Middle frontal gyrus (tissue), 1 donor: ENCODE data around the gene CACNG6.
"Not testable (repeated sequence)": the region's sequence is repeated elsewhere in the genome, so short reads cannot be mapped to it uniquely, and the experiment has no call there.

ENCODE experiments used
- DNase-seq: peaks from one replicate; pipeline ENCODE4 v3.0.0-alpha.2; 2015; ENCODE audit warnings: low spot score; ENCODE audit errors: extremely low spot score

The CACNG6 gene

DNA sequence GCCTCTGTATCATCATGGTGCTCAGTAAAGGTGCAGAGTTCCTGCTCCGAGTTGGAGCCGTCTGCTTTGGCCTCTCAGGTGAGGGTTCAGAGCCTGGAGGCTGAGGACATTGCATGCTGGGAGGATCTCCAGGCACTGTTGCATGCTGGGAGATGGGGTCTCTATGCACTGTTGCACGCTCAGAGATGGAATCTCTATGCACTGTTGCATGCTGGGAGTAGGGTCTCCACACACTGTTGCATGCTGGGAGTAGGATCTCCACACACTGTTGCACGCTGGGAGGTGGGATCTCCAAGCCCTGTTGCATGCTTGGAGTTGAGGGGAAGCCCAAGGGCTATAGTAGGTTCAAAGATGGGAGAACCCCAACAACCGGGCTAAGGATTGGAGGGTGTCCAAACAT is 8.3 kb downstream of the CACNG6 start:
- no peak for DNase-seq

DNA sequence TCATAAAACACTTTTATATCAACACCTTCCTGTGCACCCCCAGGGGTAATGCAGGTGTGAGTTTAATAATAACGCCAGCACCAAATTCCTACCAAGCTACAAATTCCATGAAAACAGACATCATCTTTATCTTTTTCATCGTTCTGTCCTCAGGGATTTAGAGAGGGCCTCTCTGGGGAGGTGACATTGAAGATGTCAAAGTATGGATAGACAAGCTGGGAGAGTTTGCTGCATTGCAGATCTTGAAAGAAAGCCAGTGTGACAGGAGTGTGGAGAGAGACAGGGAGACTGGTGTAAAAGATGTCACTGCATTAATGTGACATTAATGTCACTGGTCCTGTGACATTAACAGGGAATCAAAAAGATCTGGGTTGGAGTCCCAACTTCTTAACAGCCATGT is 10.1 kb downstream of the CACNG6 start:
- no peak for DNase-seq

DNA sequence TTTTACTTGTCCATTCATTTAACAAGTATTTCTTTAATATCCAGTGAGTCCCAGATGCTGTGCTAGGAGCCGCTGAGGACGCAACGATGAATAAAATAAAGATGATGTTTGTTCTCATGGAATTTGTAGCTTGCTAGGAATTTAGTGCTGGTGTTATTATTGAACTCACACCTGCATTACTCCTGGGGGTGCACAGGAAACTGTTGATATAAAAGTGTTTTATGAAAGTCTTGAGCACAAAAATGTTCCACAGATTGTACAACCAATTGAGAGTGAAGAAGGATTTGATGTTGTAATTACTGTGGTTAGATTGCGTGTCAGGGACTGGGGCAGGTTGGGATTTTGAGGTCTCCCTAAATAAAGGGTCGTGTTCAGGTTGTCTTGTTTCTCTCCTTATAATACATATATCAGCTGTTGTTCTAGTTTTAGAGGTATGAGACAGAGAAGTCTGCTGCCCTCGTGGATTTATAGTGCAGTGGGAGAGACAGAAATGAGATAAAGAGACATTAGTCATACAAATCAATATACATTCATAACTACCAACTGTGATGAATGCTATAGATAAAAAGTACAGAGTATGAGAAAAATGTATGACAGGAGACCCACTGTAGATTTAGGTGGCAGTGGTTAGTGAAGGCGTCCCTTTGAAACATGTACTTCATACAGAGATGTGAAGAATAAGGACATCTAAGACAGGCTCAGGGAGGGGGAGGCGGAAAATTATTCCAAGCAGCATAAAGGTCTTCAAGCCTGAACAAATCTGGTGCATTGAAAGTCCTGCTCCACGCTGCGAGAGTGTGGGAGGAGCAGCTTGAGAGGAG is 11.3 kb downstream of the CACNG6 start:
- no peak for DNase-seq

DNA sequence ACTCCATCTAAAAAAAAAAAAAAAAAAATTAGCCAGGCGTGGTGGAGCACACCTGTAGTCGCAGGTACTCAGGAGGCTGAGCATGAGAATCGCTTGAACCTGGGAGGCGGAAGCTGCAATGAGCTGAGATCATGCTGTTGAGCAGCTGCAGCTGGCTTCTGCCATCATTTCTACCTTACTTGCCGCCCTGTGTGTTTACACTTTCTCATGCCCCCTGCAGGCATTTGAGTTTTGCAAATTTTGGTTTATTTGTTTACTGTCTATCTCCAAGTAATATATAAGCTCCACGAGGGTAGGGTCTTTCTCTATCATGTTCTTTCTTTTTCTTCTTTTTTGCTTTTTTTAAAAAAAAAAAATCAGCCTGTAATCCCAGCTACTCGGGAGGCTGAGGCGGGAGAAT is 18.0 kb downstream of the CACNG6 start:
- DNase-seq = no peak

DNA sequence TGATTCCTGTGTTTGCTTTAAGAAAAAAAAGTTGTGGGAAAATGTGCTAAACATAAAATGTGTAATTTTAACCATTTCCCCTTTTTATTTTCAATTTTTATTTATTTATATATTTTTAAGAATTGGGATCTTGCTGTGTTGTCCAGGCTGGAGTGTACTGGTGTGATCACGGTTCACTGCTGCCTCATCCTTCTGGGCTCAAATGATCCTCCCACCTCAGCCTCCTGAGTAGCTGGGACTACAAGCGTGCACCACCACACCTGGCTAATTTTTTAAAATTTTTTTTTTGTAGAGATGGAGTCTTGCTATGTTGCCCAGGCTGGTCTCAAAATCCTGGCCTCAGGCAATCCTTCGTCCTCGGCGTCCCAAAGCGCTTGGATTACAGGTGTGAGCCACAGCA is 19.0 kb downstream of the CACNG6 start:
- DNase-seq = no peak

DNA sequence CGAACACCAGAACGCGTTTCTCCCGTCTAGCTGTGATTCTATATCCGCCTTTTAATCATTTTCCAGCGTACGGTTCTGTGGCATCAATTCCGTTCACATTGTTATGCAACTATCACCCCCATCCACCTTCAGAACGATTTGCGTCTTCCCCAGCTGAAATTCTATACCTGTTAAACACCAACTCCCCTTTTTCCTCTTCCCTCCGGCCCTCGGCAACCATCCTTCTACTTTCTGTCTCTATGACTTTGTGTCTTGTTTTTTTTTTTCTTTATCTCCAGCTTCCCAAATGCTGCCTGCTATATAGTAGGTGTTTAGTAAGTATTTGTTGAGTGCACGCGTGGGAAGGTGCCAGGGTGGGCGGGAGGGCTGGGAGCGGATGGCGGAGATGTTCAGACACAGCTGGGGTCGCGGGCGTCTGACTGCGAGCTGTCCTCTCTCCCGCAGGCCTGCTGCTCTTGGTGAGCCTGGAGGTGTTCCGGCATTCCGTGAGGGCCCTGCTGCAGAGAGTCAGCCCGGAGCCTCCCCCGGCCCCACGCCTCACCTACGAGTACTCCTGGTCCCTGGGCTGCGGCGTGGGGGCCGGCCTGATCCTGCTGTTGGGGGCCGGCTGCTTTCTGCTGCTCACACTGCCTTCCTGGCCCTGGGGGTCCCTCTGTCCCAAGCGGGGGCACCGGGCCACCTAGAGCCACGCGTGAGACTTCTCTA is 20.2 kb downstream of the CACNG6 start:
- DNase-seq = no peak

DNA sequence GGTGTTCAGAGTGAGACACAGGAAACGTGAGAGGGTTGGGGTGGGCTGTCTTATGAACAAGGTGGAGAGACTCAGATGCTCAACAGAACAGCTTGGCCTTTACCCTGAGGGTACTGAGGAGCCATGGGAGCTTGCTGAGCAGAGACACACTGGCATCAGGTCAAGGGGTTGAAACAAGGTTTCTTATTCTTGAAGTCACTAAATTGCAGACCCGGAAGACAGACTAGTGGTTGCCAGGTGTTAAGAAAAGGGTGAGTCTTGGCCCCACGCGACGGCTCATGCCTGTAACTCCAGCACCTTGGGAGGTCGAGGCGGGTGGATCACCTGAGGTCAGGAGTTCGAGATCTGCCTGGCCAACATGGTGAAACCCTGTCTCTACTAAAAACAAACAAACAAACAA is 22.4 kb downstream of the CACNG6 start:
- no peak for DNase-seq

DNA sequence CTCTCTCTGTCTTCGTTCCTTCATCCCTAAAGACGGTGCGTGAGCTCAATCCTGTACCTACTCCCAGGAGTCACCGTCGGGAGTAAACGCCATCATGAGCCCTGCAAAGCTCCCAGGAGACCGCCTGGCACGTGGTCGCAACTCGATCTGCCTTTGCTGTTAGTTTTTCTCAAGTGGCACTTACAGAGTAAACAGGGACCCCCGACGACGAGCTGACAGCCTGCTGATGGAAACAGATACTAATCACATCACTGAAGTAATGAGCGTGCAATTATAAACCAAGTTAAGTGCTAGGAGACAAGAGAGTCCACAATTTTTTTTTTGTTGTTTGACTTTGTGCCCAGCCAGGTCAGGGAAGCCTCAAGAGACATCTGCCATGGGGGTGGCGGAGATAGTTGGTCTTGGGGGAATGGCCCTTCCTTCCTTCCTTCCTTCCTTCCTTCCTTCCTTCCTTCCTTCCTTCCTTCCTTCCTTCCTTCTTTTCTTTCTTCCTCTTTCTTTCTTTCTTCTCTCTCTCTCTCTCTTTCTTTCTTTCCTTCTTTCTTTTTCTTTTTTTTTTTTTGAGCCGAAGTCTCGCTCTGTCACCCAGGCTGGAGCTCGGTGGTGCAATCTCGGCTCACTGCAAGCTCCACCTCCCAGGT is 23.6 kb downstream of the CACNG6 start:
- DNase-seq = no peak

DNA sequence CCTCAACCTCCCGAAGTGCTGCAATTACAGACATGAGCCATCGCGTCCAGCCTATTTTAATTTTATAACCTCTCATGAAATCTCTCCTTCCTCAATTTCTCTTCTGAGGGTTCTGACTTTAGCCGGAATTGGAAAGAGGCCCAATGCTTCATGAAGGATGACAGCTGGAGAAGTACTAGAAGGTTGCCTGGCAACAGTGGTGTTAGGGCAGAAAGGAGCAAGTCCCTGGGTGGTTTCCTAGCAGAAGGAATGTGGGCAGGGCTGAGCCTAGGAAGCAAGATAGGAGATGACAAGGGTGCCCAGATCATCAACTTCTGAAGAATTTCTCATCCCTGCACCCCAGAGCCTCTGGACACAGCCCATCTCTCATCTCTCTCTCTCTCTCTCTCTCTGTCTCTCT is 25.8 kb downstream of the CACNG6 start:
- DNase-seq = no peak

DNA sequence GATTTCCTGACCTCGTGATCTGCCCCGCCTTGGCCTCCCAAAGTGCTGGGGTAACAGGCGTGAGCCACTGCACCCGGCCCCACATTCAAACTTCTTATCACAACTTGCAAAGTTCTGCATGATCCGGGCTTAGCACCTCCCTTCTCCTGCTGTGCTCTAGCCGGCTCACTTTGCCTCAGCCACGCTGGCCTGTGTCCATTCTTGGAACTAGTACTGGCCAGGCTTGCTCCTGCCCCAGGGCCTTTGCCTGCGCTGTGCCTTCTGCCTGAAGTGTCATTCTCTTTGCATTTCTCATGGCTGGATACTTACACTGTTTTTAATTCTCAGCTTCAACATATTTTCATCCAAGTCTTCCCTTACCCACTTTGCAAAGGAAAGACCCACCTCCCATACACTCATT is 29.9 kb downstream of the CACNG6 start:
- DNase-seq = no peak

DNA sequence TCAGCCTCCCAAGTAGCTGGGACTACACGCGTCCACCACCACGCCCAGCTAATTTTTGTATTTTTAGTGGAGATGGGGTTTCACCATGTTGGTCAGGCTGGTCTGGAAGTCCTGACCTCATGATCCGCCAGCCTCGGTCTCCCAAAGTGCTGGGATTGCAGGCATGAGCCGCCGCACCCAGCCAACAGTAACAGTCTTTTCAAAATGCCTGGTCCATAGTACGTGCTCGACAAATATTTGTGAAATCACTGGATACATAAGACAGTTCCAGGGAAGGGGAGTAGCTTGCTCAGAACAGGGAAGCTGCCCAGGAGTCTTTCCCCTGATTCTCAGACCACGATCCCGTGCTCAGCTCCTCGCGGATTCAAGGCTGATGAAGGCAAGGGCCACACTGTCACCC is 30.5 kb downstream of the CACNG6 start:
- no peak for DNase-seq

DNA sequence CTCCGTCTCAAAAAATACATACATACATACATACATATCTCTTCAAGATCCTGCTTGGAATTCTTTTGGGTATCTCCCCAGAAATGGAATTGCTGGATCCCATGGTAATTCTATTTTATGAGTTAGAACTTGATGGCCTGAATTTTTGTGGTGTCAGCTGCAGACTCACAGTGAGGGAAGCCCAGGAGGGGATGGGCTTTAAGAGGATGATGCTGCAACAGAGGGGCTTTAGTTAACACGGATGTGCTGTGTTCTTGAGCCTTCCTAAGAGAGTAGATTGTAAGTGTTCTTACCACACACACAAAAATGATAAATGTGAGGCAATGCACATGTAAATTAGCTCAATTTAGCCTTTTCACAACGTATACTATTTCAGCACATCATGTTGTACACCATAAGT is 31.8 kb downstream of the CACNG6 start:
- no peak for DNase-seq

DNA sequence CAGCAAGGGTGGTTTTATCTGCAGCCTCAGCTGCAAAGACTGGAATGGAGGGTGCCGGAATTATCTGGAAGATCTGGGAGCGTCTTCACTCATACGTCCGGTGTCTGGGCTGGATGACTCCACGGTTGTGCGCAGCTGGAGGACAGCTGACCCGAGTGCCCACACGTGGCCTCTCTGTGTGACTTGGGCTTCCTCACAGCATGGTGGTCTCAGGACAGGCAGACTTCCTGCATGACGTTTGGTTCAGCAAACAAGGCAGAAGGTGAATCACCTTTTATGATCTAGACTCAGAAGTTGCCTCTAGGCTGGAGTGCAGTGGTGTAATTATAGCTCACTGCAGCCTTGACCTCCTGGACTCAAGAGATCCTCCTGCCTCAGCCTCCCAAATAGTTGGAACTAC is 33.2 kb downstream of the CACNG6 start:
- DNase-seq = no peak

DNA sequence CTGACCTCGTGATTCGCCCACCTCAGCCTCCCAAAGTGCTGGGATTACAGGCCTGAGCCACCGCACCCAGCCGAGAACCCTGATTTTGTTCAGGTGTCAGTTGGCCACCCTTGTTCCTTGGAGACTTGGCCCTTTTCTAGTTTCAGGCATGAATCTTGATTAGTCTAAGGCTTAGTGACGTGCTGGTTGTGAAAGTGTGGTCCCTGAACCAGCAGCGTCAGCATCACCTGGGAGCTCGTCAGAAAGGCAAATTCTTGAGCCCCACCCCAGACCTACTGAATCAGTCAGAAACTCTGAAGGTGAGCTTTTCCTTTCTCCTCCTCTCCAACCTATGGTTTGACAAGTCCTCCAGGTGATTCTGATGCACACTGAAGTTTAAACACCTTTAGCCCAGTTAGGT is 35.2 kb downstream of the CACNG6 start:
- no peak for DNase-seq

DNA sequence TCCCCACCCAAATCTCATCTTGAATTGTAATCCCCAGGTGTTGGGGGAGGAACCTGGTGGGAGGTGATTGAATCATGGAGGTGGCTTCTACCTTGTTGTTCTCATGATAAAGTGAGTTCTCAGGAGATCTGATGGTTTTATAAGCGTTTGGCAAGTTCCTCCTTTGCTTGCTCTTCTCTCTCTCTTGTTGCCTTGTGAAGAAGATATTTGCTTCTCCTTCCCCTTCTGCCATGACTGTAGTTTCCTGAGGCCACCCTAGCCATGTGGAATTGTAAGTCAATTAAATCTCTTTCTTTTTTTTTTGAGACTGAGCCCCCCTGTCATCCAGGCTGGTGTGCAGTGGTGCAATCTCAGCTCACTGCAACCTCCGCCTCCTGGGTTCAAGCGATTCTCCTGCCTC is 37.9 kb downstream of the CACNG6 start:
- DNase-seq = no peak

DNA sequence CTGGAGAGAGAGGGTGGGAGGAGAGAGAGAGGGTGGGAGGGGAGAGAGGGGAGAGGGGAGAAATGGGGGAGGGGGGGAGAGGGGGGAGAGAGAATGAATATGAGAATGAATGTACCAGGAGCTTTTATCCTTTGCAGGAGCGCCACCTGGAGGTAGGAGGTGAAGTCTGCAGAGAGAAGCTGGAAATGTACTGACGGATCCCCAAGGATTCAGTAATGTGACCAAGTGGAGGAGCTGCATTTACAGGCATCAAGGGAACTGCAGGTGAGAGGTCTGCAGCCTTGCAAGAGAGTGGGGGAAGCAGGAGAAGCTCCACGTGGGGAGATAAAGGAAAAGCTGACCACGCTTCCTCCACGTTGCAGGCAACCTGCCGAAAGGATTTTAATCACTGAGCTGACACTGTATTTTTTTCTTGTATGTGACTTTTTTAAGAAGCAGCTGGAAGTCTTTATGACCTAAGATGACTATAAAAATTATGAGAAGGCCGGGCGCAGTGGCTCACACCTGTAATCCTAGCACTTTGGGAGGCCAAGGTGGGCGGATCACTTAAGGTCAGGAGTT is 38.6 kb downstream of the CACNG6 start:
- DNase-seq = peak; percentile 50

DNA sequence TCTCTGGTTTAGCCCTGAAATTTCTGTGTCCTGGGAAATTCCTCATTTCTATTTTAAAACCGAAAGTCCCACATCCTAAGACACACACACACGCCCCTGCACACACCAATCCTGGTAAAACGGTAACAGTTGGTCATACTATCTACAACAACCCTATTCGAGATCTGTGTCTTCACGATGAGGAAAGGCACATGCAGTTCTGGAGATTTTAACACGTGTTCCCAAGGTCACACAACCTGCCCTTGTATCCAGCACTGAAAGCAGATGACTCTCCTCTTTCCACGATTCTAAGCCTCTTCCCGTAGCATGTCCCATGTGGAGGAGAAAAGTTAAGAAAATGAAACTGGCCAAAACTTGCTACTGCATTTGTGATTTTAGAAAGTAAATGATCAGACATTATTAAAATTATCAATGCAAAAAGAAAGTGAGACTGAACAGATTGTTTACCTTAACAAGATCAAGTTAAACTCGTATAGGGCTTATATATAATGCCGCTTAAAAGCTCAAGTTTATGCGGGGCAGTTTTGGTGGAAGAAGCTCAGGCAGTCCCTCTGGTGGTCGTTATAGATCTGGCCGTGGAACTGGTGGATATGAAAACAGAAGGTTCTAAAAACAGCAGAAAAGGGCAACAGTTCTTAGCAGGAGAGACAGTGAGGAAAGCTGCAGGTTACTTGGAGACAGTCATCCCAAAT is 39.6 kb downstream of the CACNG6 start:
- no peak for DNase-seq

DNA sequence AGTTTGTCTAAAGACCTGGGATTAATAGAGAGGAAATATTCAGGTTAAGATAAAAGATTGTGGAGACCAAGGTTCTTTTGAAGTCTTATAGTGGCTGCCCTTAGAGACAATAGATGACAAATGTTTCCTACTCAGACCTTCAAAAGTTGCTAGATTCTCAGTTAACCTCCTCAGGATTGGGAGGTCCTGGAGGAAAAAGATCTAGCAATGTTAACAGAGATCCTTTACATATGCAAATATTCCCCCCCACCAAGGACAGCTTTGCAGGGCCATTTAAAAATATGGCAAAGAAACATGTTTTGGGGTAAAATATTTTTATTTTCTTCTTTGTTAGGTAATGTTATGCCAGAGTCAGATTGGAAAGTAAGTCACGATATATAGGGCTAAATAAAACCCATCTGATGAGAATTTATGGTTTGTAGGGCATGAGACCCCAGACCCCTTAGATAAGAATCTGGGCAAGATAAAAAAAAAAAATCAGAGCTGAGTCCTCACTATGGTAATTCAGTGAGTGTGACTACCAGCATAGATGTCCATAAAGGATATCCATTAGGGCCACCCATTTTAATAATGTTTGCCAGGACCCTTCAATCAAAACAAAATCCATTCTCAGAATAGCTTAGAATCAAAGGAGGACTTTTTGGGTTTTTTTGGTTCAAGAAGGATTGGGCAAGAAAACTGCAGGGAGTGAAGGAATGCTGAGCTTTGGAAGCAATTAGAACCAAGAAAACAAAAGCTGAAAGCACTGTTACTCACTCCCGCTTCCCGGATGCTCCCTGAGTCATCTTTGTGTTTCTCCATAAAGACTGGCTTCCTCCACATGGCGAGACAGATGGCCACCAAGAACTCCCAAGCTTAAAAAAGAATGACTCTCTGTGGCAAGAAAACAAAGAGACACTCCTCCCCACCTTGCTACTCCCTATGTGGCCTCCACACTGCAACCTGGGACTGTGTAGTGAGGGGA is 44.1 kb downstream of the CACNG6 start:
- peak; percentile 47 for DNase-seq

DNA sequence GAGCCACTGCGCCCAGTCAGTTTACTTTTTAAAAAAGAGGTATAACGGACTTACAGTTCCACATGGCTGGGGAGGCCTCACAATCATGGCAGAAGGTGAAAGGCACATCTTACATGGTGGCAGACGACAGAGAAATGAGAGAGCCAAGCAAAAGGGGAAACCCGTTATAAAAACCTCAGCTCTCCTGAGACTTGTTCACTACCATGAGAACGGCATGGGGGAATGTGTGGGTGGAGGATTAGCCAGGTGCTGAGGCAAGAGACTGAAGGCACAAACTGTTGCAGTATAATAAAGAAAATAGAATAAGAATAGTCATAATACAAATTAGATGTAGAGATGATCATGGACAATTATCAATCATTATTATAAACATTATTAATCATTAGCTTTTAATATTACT is 45.1 kb downstream of the CACNG6 start:
- DNase-seq = not testable (repeated sequence)

DNA sequence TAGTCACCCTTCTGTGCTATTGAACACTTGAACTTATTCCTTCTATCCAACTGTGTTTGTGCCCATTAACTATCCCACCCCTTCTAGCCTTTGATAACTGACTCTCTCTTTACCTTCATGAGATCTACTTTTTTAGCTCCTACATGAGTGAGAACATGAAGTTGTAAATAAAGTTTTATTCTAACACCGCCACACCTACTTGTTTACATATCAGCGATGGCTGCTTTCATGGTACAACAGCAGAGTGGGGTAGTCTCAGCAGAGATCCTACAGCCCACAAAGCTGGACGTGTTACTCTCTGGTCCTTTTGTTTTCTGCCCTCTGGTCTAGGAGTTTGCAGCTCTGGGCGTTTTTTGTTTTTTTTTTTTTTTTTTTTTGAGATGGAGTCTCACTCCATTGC is 48.6 kb downstream of the CACNG6 start:
- DNase-seq = no peak
